GM19043 (cell line): ENCODE data around the gene TP63.
"Not testable (repeated sequence)": the region's sequence is repeated elsewhere in the genome, so short reads cannot be mapped to it uniquely, and the experiment has no call there.

ENCODE experiments used
- ATAC-seq: cut with Tn5 transposase; IDR thresholded peaks from one replicate; pipeline ENCODE4 v1.9.1; 2021; ENCODE audit warnings: low read depth; ENCODE audit not compliant: unreplicated experiment

Gene TP63

GRCh38 chr3:189631373-189631408, at the start of gene TP63:
TSS of gene TP63 (plus strand) at chr3:189631389. CDS start at chr3:189631516, 127 bp downstream.
- ATAC-seq = no peak

- no peak for ATAC-seq
Observed at GRCh38 chr3:189582179-189582578, 49.0 kb upstream of the TP63 start.

DNA sequence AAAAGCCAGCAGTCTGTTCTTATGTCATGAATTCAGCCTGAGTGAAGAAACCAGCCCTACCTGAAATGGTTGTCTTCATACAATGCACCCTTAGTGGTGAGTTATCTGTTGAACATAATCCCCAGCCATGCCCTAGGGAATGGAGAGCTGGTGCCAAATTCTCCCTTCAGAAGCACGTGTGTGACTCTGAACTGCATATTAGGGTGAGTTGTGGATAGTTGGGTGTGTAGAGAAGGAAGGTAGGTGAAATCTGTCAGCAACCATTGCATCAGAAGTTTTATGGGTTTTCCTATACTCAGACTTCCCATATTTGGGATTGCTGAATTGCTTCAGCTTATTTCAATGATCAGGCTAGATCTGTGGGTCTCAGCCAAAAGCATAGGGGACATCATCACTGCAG, 46.5 kb upstream of the TP63 start:
- ATAC-seq = no peak

DNA sequence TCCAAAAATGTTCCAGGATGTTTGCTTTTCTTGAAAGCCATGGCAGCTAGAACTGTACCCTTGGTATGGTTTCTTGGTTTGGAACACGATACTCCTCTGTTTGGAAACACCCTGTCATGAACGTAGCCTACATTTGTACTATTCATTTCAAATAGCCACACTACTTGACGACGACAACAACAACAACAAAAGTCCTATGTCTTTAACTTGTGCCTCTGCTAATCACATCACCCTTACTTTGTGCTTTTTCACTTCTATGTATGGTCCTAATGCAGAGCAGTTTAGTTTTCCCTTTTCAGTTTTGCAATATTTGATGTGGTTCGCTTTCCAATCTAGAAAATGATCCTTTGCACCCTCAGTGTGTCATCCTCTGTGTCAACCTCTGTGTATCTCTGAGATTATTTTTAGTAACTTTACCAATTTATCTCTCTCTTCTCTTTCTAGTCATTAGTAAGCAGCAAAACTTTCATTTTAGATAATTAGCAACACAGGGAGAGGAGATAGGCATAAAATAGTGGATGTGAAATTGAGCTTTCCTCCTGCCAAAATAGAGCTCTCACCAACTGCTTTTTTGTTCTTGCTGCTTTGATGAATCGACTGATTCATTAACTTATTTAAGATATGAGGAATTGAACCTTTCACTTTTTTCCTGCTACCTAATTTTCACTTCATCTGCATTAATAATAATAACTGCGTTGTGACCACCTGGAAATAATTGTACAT, 44.1 kb upstream of the TP63 start:
- peak; percentile 73 for ATAC-seq

GRCh38 chr3:189587664-189588040, 43.5 kb upstream of the TP63 start:
- no peak for ATAC-seq

DNA sequence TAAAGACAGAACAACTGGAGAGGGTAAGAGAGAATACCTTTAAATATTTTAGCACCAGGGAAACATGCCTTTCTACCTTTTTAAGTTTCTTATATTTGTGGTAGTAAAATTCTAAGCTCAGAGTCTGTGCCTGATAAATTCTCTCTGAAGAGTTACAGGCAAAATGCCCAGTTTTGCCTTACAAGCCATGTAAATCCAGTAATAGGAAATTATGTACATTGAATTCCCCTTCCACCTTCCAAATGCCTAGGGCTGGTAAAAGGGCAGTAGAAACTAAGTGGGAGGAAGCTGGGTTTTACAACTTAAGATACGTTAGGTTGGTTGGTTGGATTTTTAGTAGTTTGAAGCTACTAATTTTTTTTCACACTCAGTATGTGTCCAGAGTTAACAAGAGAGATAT, 43.1 kb upstream of the TP63 start:
- ATAC-seq = no peak

DNA sequence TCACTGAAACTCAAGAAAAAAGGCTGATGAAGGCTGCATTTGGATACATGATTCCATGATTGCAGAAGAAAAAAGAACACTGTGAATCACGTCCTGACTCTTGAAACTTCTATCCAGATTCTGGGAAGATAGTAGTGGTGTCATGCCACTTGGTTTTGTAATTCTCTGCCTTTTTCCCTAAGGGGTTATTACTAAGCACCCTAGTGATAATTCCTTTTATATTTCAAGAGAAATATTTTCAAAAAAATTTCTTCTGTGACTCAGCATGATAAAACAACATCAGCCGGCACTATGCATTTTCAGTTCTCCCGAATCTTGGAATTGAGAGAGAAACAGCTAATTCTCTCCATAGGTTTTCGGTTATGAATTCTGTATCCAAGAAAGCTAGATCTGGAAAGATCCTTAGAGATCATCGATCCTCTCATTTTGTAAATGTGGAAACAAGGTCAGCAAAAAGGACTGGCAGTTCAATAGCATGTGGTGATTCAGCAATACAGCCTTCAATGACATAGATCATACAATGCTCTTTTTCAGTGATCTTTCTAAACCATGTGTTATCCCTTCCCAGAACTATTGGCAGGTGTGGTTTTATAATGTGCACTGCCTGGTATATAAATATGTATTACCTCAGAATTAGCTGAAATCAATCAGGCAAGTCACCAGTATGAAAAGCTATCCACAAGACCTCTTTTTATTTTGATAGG, 42.6 kb upstream of the TP63 start:
- ATAC-seq = no peak

GRCh38 chr3:189589179-189589569, 42.0 kb upstream of the TP63 start:
- ATAC-seq = no peak

DNA sequence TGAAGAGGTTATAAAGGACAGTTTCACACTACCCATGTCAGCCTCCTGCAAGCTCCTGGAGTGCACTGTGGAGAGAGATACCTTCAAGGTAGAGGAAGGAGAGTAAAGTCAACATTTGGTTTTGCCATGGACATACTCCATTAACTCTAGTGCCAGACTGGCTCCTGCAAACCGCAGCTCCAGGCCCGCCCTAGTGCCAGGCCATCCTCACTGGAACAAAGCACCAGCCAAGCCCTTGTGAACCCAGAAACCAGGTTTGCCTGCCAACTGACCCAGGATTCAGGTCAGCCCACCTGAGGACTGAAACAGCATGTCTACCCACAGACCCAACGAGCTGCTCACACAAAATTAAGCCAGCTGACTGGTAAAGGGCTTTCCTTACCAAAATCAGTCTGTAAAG, 41.0 kb upstream of the TP63 start:
- ATAC-seq = no peak

DNA sequence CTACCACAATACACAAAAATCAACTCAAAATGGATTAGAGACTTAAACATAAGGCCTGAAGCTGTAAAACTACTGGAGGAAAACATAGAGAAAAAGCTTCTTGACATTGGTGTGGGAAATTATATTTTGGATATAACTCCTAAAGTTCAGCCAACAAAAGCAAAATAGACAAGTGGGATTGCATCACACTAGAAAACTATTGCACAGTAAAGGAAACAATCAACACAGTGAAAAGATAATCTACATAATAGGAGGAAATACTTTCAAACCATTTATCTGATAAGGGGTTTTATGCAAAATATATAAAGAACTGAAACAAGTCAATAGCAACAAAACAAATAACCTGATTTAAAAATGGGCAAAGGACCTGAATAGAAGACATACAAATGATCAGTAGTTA, 37.6 kb upstream of the TP63 start:
- ATAC-seq = no peak

- ATAC-seq = not testable (repeated sequence)
Observed at GRCh38 chr3:189596078-189596979, 34.9 kb upstream of the TP63 start.

DNA sequence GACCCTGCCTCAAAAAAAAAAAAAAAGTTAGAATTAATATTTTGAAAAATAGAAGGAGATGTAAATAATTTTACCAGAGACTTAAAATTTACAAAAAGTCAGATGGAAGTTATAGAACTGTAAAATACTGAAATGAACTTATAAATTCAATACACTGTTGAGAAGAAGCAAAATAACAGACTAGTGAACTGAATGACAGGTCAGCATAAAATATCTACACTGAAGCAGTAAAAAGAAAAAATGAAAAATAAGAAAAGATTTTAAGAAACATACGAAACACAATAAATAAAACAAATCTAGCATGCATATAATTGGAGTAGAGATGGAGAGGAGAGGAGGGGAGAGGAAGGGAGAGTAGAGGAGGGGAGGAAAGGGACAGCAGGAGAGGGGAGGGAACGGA, 33.3 kb upstream of the TP63 start:
- ATAC-seq = no peak

- ATAC-seq = no peak
Observed at GRCh38 chr3:189598530-189599225, 32.5 kb upstream of the TP63 start.

DNA sequence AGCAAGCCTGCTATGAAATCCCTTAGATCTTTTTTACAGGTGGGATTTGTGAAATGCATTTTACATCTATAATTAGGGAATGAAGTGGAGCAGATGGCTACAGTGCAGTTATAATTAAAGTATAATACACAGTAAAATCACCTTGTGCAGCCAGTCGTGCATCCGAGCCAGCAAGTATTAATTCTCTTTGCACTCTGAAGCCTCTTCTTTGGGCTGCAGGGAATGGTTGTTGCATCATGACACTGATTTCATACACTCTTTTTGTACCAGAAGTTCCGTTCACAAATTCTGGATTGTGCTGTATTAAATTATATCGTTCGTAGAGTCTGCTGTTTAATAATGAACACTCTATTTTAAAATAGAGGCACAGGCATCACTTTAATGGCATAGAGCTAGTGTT, 28.7 kb upstream of the TP63 start:
- ATAC-seq = no peak

GRCh38 chr3:189605717-189606116, 25.5 kb upstream of the TP63 start:
- ATAC-seq = no peak

DNA sequence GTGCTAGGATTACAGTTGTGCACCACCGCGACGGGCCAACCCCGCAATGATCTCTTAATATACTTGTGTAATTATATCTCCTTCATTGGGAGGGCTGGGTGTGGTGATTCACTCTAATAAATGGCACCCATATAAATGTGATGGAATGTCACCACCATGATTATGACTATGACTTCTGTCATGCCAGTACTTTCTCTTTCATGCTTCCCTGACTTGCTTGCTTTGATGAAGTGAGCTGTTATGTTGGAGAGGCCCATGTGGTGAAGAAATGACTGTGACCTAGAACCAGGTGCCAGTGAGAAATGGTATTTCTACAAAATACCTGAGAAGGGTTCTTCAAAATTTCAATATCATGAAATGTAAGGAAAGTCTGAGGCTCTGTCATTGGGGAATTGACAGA, 24.4 kb upstream of the TP63 start:
- ATAC-seq = no peak

DNA sequence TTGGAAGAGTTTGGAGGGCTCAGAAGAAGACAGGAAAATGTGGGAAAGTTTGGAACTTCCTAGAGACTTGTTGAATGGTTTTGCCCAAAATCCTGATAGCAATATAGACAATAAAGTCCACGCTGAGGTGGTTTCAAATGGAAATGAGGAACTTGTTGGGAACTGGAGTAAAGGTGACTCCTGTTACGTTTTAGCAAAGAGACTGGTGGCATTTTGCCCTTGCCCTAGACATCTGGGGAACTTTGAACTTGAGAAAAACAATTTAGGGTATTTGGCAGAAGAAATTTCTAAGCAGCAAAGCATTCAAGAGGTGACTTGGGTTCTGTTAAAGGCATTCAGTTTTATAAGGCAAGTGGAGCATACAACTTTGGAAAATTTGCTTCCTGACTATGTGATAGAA, 18.5 kb upstream of the TP63 start:
- not testable (repeated sequence) for ATAC-seq

- no peak for ATAC-seq
Observed at GRCh38 chr3:189613122-189613521, 18.1 kb upstream of the TP63 start.

- no peak for ATAC-seq
Observed at GRCh38 chr3:189621948-189622603, 9.1 kb upstream of the TP63 start.

DNA sequence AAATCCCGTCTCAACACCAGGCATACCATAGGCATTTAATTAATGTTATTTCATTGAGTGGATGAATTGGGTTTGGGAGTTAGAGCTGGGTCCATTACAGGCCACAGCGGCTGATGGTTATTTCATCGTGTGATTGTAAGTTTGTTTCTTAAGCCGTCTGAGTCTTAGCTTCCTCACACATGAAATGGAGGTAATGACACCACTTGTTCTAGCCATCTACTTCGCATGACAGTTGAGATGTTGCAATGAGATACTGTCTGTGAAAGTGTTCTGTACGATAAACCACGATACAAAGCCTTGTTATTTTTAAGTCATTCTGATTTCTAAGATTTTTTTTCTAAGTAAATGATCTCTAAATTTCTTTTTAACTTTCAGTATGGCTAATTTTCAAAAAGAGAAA, 8.6 kb upstream of the TP63 start:
- ATAC-seq = no peak

DNA sequence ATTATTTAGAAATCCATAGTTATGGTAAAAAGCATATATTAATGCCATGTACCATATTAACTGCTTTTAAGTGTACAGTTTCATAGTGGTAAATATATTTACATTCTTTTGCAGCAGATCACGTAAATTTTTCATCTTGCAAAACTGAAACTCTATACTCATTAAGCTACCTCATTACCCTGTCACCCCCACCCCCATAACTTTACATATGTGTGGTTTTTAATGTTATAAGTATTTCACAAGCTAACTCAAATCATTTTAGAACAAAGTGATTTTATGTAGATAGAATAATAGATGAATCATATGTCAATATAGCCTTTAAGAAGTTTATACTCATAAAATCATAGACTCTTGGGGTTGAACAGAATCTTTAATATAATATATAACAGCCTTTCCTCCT, 7.1 kb upstream of the TP63 start:
- ATAC-seq = no peak
